HL-60 (cell line): Measurements from ENCODE around the gene RYR2.

Experiments
- DNase-seq, 2 experiments: peaks; one replicate each; pipeline ENCODE4 v3.0.0-alpha.2; 2010 to 2020; ENCODE audit warnings: low read depth in 1 of 2, low spot score in 1 of 2
- H3K27ac ChIP-seq: fragments of 250-450 bp; sonication (Bioruptor Pico); replicated peaks from 2 replicates; pipeline ENCODE4 v1.5.1; 2020; ENCODE audit warnings: mild to moderate bottlenecking, moderate library complexity
- H3K27me3 ChIP-seq: fragments of 250-450 bp; sonication (Bioruptor Pico); 2 replicates; pipeline ENCODE4 v1.5.1; 2021; ENCODE audit warnings: mild to moderate bottlenecking, moderate library complexity; ENCODE audit not compliant: insufficient read depth, poor library complexity, severe bottlenecking
- H3K4me3 ChIP-seq: replicated peaks from 2 replicates; pipeline ENCODE4 v1.5.1; 2011; ENCODE audit warnings: mild to moderate bottlenecking, control low read depth, low read length; ENCODE audit not compliant: insufficient read depth
- GABPA ChIP-seq: IDR thresholded peaks from 2 replicates; pipeline ENCODE4 v1.6.1; 2012; ENCODE audit warnings: low read depth
- POLR2AphosphoS5 ChIP-seq: IDR thresholded peaks from 2 replicates; pipeline ENCODE4 v1.6.1; 2012; ENCODE audit warnings: low read depth
- SPI1 ChIP-seq: IDR thresholded peaks from 2 replicates; pipeline ENCODE4 v1.6.1; 2012; ENCODE audit warnings: low read depth, mild to moderate bottlenecking, borderline replicate concordance
- TF ChIP-seq, protein P1 (sequence below): IDR thresholded peaks from one replicate; pipeline ENCODE4 v1.5.1; 2011; ENCODE audit warnings: low read length, control low read depth, inconsistent platforms; ENCODE audit not compliant: insufficient read depth
- TF ChIP-seq, protein P2 (sequence below): IDR thresholded peaks from 2 replicates; pipeline ENCODE4 v1.6.1; 2012; ENCODE audit warnings: low read depth; ENCODE audit not compliant: insufficient replicate concordance

The RYR2 gene

DNA sequence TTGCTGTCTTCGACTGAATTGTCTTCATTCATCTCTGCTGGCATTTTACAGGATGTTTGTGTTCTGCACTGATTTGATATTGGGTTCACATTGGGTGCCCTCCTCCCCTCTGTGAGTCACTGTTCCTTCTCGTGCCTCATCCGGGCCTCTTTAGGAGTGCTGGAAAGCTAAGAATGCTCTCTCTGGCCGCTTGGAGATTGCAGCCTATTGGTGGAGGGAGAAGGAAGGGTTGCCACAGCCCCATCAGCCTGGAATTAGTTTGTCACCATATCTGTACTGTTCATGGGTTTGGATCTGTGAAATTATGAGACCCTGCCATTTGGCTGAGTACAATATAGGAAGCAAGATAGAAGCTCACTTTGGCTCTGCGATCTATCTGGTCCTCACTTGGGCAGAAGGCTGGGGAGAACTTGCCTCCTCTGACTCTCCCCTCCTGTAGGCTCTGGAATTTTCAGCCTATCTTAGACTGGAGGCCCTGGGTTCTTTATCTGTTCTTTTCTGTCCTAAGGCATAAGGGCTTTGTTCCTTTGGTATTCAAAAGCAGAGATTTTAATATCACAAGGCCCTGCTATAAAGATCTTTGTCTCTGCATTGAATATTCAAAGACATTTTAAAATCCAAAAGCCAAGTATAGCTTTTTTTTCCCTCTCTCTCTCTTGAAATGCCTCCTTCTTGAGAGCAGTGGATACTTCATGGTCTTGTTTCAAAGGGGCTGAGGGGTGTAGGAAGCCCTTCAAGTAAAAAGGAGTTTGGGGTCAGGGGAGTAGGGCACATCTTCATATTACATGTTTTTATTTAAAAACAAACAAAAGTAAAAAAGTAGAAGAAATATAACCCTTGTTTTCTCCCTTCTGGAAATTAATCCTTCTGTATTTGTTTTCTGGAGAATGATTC lies 500.8 kb downstream of the RYR2 start:
- Histone ChIP-seq H3K4me3 (no peak overlapping the region), H3K27me3 (no peaks in the 10 kb centered on the region), H3K27ac (no peak overlapping the region)
- DNase-seq = no peak
- TF ChIP-seq, protein P1, sequence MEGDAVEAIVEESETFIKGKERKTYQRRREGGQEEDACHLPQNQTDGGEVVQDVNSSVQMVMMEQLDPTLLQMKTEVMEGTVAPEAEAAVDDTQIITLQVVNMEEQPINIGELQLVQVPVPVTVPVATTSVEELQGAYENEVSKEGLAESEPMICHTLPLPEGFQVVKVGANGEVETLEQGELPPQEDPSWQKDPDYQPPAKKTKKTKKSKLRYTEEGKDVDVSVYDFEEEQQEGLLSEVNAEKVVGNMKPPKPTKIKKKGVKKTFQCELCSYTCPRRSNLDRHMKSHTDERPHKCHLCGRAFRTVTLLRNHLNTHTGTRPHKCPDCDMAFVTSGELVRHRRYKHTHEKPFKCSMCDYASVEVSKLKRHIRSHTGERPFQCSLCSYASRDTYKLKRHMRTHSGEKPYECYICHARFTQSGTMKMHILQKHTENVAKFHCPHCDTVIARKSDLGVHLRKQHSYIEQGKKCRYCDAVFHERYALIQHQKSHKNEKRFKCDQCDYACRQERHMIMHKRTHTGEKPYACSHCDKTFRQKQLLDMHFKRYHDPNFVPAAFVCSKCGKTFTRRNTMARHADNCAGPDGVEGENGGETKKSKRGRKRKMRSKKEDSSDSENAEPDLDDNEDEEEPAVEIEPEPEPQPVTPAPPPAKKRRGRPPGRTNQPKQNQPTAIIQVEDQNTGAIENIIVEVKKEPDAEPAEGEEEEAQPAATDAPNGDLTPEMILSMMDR = no peak
- TF ChIP-seq, protein P2, sequence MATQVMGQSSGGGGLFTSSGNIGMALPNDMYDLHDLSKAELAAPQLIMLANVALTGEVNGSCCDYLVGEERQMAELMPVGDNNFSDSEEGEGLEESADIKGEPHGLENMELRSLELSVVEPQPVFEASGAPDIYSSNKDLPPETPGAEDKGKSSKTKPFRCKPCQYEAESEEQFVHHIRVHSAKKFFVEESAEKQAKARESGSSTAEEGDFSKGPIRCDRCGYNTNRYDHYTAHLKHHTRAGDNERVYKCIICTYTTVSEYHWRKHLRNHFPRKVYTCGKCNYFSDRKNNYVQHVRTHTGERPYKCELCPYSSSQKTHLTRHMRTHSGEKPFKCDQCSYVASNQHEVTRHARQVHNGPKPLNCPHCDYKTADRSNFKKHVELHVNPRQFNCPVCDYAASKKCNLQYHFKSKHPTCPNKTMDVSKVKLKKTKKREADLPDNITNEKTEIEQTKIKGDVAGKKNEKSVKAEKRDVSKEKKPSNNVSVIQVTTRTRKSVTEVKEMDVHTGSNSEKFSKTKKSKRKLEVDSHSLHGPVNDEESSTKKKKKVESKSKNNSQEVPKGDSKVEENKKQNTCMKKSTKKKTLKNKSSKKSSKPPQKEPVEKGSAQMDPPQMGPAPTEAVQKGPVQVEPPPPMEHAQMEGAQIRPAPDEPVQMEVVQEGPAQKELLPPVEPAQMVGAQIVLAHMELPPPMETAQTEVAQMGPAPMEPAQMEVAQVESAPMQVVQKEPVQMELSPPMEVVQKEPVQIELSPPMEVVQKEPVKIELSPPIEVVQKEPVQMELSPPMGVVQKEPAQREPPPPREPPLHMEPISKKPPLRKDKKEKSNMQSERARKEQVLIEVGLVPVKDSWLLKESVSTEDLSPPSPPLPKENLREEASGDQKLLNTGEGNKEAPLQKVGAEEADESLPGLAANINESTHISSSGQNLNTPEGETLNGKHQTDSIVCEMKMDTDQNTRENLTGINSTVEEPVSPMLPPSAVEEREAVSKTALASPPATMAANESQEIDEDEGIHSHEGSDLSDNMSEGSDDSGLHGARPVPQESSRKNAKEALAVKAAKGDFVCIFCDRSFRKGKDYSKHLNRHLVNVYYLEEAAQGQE = no peak
- no peak for TF ChIP-seq GABPA
- TF ChIP-seq SPI1 = no peak
- no peak for TF ChIP-seq POLR2AphosphoS5

DNA sequence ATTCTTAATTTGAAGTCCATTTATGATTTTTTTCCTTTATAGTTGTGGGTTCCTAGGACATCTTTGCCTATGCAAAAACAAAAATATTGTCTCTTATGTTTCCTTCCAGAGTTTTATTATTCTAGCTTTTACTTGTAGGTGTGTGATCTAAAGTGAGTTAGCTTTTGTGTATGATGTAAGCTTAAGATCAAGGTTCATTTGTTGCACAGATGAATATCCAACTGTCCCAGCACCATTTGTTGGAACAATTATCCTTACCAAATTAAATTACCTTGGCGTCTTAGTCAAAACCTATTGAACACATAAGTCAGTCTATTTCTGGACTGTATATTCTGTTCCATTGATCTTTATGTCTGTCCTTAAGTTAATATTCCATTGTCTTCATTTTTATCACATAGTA lies 511.1 kb downstream of the RYR2 start:
- Histone ChIP-seq H3K4me3 (no peak overlapping the region), H3K27ac (no peak overlapping the region), H3K27me3 (no peaks in the 10 kb centered on the region)
- TF ChIP-seq SPI1 (no peak), GABPA (no peak), POLR2AphosphoS5 (no peak)
- TF ChIP-seq, protein P2 = no peak
- TF ChIP-seq, protein P1 = no peak
- no peak for DNase-seq

DNA sequence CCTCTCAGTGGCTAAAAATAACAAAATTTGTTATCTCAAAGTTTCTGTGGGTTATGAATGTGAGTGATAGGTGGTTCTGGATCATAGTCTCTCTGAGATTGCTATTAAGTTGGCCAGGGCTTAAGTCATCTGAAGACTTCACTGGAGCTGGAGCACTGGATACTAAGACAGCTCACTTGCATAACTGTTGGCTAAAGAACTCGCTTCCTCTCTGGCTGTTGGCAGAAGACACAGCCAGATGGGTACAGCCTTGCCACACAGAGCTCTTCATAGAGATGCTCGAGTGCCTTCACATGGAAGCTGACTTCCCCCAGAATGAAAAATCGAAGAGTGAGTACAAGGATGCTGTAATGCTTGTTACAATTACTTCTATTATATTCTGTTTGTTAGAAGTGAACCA lies 514.9 kb downstream of the RYR2 start:
- Histone ChIP-seq H3K27ac (no peak overlapping the region), H3K4me3 (no peak overlapping the region), H3K27me3 (no peaks in the 10 kb centered on the region)
- TF ChIP-seq SPI1 (no peak), GABPA (no peak), POLR2AphosphoS5 (no peak)
- TF ChIP-seq, protein P1 = no peak
- TF ChIP-seq, protein P2 = no peak
- no peak for DNase-seq
